HG03439 (cell line): ENCODE data around the gene CAVIN2.

ENCODE experiments used
- ATAC-seq: cut with Tn5 transposase; IDR thresholded peaks from one replicate; pipeline ENCODE4 v1.9.1; 2021; ENCODE audit warnings: mild to moderate bottlenecking, moderate library complexity; ENCODE audit not compliant: unreplicated experiment

CAVIN2 gene

GRCh38 chr2:191840921-191841320 is 6.0 kb downstream of the CAVIN2 start:
- no peak for ATAC-seq

GRCh38 chr2:191839918-191840804 is 6.7 kb downstream of the CAVIN2 start:
- ATAC-seq = no peak

- no peak for ATAC-seq
Measured at GRCh38 chr2:191838526-191838925, 8.4 kb downstream of the CAVIN2 start.

GRCh38 chr2:191836853-191837769 is 9.8 kb downstream of the CAVIN2 start:
- no peak for ATAC-seq

- no peak for ATAC-seq
Measured at GRCh38 chr2:191836471-191836852, 10.4 kb downstream of the CAVIN2 start.

GRCh38 chr2:191835539-191836350 is 11.1 kb downstream of the CAVIN2 start:
- no peak for ATAC-seq

- no peak for ATAC-seq
Measured at GRCh38 chr2:191835100-191835499, 11.8 kb downstream of the CAVIN2 start.

GRCh38 chr2:191833356-191833755 is 13.5 kb downstream of the CAVIN2 start:
- no peak for ATAC-seq

GRCh38 chr2:191832668-191833067 is 14.2 kb downstream of the CAVIN2 start:
- no peak for ATAC-seq

GRCh38 chr2:191831410-191831994 is 15.4 kb downstream of the CAVIN2 start:
- no peak for ATAC-seq

- ATAC-seq = no peak
Measured at GRCh38 chr2:191824398-191824797, 22.5 kb downstream of the CAVIN2 start.

GRCh38 chr2:191821078-191821477 is 25.8 kb downstream of the CAVIN2 start:
- ATAC-seq = no peak

GRCh38 chr2:191818725-191819350 is 28.1 kb downstream of the CAVIN2 start:
- no peak for ATAC-seq

GRCh38 chr2:191818133-191818532 is 28.8 kb downstream of the CAVIN2 start:
- no peak for ATAC-seq

- no peak for ATAC-seq
Measured at GRCh38 chr2:191815010-191815409, 31.9 kb downstream of the CAVIN2 start.

- no peak for ATAC-seq
Measured at GRCh38 chr2:191813943-191814342, 32.9 kb downstream of the CAVIN2 start.

GRCh38 chr2:191811807-191812602 is 34.9 kb downstream of the CAVIN2 start:
- ATAC-seq = peak; percentile 83

GRCh38 chr2:191806396-191806795 is 40.5 kb downstream of the CAVIN2 start:
- no peak for ATAC-seq

- ATAC-seq = no peak
Measured at GRCh38 chr2:191804766-191805165, 42.1 kb downstream of the CAVIN2 start.
